Head of caudate nucleus (tissue), 42 donors: ENCODE measurements around the gene STAT5B.

Experiments used
- DNase-seq, 42 donors: peaks; one replicate each; pipeline versions ENCODE4 v3.0.0 to v3.0.0-alpha.2; 2020 to 2021; ENCODE audit warnings: mixed read lengths in 7 of 42
- intact Hi-C: fragments of 100-400 bp; cut with DNase I; formaldehyde crosslinking; loops from one replicate; pipeline ENCODE4 v1.15.0; 2022

Gene STAT5B

GRCh38 chr17:42287977-42288802 is 12.0 kb upstream of the STAT5B start, which contains the start of gene STAT5A:
Gene STAT5A (plus strand): TSS chr17:42288498. CDS start chr17:42289412, 914 bp downstream.
- intact Hi-C loops, result no loop called here
- peak; percentile 52 to 89 (median 77) for DNase-seq

GRCh38 chr17:42287305-42287976 is 11.2 kb upstream of the STAT5B start:
- intact Hi-C loops, result no loop called here
- peak in 40 of 42 donors; percentile 33 to 87 (median 61) for DNase-seq

- DNase-seq, result peak in 6 of 42 donors; percentile 10 to 35 (median 20)
- intact Hi-C loops, result no loop called here
Measured at GRCh38 chr17:42286411-42287221, 10.4 kb upstream of the STAT5B start.

- intact Hi-C loops, result no loop called here
- DNase-seq, result peak in 3 of 42 donors; percentile 14 to 26 (median 25)
Measured at GRCh38 chr17:42285346-42286050, 9.3 kb upstream of the STAT5B start.

GRCh38 chr17:42284566-42284965 is 8.4 kb upstream of the STAT5B start:
- DNase-seq, result peak in 4 of 42 donors; percentile 17 to 34 (median 31)
- intact Hi-C loops, result no loop called here

- peak in 3 of 42 donors; percentile 7 to 15 (median 9) for DNase-seq
- intact Hi-C loops, result no loop called here
Measured at GRCh38 chr17:42284024-42284369, 7.8 kb upstream of the STAT5B start.

- intact Hi-C loops, result no loop called here
- peak in 3 of 42 donors; percentile 18 to 32 (median 23) for DNase-seq
Measured at GRCh38 chr17:42283241-42284023, 7.2 kb upstream of the STAT5B start.

- peak in 4 of 42 donors; percentile 2 to 30 (median 20) for DNase-seq
- intact Hi-C loops, result no loop called here
Measured at GRCh38 chr17:42282478-42283080, 6.4 kb upstream of the STAT5B start.

GRCh38 chr17:42281571-42282096 is 5.4 kb upstream of the STAT5B start:
- intact Hi-C loops, result no loop called here
- peak in 6 of 42 donors; percentile 8 to 35 (median 22) for DNase-seq

GRCh38 chr17:42279776-42280630 is 3.8 kb upstream of the STAT5B start:
- intact Hi-C loops, result no loop called here
- peak in 2 of 42 donors; percentile 19 to 32 for DNase-seq

GRCh38 chr17:42277342-42277712 is 1.1 kb upstream of the STAT5B start:
- intact Hi-C loops, result no loop called here
- DNase-seq, result no peak

GRCh38 chr17:42276609-42277341 is 584 bp upstream of the STAT5B start:
- intact Hi-C loops, result no loop called here
- DNase-seq, result peak in 38 of 42 donors; percentile 21 to 80 (median 49)

GRCh38 chr17:42275527-42276358 is 448 bp downstream of the STAT5B start:
- intact Hi-C loops, result no loop called here
- peak in 16 of 42 donors; percentile 10 to 57 (median 29) for DNase-seq

GRCh38 chr17:42274812-42275526 is 1.2 kb downstream of the STAT5B start:
- intact Hi-C loops, result no loop called here
- DNase-seq, result peak in 1 of 42 donors; percentile 28
